Tongue (tissue), 2 donors: ENCODE results near the gene JHY. TPM values are rescaled to one million over a fixed set of nuclear protein-coding genes. Genes with fewer than 3 reads are reported as not detected.
"Not testable (repeated sequence)": the region's sequence is repeated elsewhere in the genome, so short reads cannot be mapped to it uniquely, and the experiment has no call there.

Source experiments
- DNase-seq: peaks from one replicate; pipeline ENCODE4 v3.0.0-alpha.2; 2015
- total RNA-seq: library from RNA; depleted of rRNA; stranded (reverse); fragments of >200 nt; gene quantifications from one replicate; pipeline ENCODE4 v1.2.3, GENCODE V29; 2014

Gene JHY
- 1.1 TPM for total RNA-seq

DNA sequence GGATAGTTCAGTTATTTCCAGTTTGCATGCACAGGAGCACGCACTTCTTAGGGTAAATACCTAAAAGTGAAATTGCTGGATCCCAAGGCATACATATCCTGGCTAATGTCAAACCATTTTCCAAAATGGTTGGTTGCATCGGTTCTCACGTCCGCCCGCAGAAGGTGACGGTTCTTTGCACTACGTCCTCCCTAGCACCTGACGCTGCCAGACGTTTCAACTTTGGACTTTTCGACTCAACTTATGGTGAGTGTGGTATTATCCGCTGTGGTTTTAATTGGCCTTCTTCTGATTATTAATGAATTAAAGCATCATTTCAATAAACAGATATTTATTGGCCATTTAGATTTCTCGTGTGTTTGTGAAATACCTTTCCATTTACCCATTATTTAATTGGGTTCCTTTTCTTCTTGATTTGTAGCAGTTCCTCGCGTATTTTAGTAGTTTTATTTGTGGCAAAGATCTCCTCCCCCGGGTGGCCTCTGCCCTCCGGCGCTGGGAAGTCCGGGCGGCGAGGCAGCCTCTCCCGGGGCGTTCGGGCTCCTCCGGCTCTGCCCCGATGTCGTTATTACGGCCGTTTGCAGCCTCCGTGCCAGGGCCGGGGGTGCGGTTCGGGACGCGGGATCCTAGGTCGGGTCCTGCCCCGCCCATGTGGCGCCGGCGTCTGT lies at the start of gene JHY:
Gene JHY, plus strand, starts transcription at position 571 of the 668 bp plus-strand sequence. CDS start 3,091 bp downstream, outside the sequence.
- DNase-seq: peak; percentile 66

DNA sequence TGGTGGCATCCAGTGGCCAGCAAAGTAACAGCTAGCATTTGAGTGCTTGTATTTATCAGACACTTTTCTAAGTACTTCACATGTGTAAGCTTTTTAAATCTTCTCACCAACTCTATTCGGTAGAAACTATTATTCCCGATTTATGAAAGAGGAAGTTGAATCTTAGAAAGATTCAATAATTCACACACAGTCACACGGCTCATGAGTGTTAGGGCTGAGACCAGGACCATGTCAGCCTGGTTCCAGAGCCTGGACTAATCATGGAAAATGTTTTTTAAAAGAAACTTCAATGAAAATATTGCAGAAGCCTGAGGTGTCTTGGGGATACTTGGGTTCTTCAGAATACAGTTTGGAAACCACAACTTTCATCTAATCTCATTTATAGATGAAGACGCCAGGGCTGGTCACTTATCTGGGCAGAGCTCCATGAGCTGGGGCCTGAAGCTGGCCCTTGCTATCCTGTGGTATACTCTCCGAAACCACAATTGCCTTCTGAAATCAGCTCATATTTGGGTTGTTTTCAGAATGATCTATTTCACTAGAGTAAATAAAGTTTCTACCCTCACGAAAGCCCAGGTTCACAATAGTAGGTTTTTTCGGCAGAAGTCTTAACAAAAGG lies 48.6 kb upstream of the JHY start:
- no peak for DNase-seq

- DNase-seq: no peak
Observed at GRCh38 chr11:122836916-122837315, 45.6 kb upstream of the JHY start.

DNA sequence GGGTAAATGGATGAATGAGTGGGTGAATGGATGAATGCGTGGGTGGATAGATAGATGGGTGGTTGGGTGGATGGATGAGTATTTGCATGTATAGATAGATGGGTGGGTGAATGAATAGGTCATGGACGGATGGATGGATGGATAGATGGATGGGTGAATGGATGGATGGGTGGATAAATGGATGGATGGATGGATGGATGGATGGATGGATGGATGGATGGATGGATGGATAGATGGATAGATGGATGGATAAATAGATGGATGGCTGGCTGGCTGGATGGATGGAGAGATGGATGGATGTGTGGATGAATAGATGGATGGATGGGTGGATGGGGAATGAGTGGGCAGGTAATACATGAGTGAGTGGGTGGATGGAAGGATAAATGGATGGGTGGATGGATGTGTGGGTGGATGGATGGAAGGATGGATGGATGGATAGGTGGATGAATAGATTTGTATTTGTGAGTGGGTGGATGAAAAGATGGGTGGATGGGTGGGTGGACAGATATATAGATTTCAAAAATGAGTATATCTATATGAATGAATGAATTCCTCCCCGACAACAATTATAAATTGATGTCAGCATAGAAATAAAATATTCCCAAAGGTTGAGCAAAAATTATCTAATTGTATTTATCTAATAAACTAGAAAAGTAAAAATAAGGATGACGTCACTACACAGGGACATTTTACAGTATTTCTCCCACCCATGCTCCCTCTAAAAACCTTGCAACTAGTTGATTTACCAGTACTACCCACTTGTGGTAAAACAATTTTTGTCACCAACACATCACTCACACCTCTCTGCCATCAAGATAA lies 44.8 kb upstream of the JHY start:
- no peak for DNase-seq

GRCh38 chr11:122843281-122844141 lies 39.0 kb upstream of the JHY start:
- DNase-seq: no peak

GRCh38 chr11:122847466-122847865 lies 35.1 kb upstream of the JHY start:
- no peak for DNase-seq

GRCh38 chr11:122848186-122848585 lies 34.4 kb upstream of the JHY start:
- DNase-seq: no peak

DNA sequence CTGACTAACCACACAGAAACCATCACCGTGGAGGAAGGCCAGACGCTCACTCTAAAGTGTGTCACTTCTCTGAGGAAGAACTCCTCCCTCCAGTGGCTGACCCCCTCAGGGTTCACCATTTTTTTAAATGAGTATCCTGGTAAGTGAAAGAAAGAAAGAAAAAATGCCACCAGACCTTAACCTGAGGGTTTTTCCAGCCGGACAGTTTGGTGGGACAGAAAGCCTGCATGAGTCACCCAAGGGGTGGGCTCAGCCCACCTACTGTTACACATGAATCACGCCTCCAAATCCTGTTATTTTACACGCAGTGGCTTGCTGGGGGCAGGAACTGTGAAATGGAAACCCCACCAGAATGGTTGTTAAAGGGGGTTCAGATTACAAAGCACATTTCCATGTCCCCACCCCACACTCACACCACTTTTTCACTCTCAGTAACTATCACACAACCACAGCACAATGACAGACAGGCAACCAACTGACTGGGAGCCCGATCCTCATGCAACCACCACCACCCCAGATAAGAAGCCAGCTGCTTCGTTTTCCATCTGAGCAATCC lies 32.4 kb upstream of the JHY start:
- DNase-seq: no peak

- no peak for DNase-seq
Observed at GRCh38 chr11:122851366-122851966, 31.1 kb upstream of the JHY start.

DNA sequence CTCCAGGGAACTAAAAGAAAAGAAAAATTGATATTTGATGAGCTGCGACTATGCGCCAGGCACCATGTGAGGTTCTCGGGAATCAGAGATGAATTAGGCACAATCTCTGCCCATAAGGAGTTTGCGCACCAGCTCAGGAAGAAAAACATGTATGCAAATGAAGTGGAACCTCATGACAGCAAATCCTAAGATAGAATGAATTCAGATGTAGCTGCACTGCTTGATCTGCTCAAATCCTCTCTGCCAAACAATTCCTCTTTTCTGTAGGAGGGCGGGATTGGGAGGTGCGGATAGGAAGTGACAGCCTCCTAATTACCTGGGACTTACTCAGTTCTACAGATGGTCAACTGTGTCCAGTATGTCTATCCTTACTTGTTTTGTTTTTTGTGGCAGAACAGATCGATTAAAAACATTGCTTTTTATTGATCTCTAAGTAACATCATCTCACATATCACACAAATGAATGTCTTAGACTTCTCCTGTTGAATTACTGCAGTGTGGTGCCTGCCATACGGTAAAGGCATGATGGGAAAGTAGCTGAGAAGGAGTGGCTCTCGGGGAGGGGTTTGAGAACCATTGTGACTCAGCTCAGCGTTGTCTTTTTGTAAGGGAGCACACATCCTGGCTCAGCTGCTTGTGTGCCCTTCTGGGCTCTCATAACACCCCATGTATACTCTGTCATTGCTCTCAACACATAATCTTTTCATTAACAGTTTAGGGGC lies 30.3 kb upstream of the JHY start:
- no peak for DNase-seq

DNA sequence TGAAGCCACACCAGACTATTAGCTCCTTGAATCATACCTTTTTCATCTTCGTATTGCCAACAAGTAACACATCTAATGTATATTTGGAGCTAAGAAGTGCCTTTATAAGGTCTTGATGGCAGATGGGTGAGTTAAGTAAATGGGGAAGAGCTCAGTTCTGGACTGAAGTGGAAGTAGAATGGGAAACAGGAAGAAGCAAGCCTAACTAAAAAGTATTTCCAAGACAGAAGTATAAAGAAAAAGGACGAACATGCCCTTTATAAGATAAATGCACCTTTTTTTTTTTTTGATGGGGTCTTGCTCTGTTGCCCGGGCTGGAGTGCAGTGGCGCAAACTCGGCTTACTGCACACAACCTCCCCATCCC lies 29.8 kb upstream of the JHY start:
- DNase-seq: no peak

GRCh38 chr11:122853261-122853660 lies 29.3 kb upstream of the JHY start:
- no peak for DNase-seq

DNA sequence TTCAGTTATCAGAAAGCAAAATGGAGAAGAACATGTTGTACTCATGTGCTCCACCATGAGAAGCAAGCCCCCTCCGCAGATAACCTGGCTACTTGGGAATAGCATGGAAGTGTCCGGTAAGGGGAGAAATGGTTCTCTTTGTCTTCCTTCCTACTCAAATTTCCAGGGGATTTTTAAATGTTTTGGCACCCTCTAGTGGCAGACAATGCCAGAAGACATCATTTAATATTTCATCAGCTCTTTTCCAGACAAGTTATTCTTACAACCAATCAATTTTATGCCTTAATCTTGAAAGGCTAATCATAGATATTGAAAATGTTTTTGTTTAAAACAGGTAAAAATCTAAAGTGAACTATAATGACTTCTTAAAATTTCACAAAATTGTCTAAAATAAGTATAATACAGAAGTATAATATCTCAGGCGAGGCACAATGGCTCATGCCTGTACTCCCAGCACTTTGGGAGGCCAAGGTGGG lies 28.6 kb upstream of the JHY start:
- DNase-seq: peak; percentile 91

DNA sequence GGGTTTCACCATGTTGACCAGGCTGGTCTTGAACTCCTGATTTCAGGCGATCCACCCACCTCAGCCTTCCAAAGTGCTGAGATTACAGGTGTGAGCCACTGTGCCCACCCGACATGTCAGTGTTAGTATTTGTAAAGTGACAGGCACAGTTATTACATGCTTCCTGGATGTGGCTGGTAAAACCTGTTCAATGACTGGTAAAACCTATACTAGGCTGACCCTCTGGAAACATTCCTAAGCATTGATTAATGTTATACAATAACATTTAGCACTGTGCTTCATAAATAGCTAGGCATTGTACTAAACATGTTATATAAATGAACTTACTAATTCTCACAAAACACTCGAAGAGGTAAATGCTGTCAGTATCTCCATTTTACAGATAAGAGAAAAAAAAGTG lies 20.9 kb upstream of the JHY start:
- DNase-seq: no peak

GRCh38 chr11:122862091-122862490 lies 20.5 kb upstream of the JHY start:
- DNase-seq: no peak

- not testable (repeated sequence) for DNase-seq
Observed at GRCh38 chr11:122863154-122863553, 19.4 kb upstream of the JHY start.

- peak; percentile 68 for DNase-seq
Observed at GRCh38 chr11:122863704-122864326, 18.7 kb upstream of the JHY start.

DNA sequence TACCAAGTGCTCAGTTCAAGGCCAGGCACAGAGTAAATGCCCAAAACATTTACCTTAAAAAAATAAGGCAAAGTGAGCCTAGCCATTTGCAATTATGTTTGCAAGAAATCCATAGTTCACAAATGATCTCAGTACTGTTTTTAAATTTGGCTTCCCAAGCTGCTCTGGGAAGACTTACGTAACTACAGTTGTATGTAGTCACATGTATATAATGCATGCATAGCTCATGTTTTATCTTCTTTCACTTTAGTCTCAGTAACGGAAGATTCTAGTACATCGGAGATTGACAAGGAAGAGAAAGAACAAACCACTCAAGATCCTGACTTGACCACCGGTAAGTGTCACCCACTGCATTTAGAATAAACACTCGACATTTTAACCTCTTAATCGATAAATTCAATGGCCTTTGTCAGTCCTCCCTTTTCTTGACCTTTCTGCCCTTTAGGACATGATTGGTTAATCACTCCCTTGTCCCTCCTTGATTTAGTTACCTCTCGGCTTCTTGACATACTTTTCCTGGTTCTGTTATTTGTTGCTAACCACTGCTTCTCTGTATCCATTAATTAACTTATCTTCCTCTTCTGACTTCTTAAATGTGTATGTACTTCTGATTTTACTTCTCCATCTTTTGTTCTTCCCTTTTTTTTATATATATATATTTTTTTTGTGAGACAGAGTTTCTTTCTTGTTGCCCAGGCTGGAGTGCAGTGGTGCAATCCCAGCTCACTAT lies 18.0 kb upstream of the JHY start:
- DNase-seq: no peak

- no peak for DNase-seq
Observed at GRCh38 chr11:122869622-122870021, 12.9 kb upstream of the JHY start.

GRCh38 chr11:122871302-122871701 lies 11.3 kb upstream of the JHY start:
- DNase-seq: no peak
